Psoas muscle (tissue), 8 donors: ENCODE measurements around the gene NOC2L. TPM values are rescaled to one million over a fixed set of nuclear protein-coding genes. Genes with fewer than 3 reads are reported as not detected.

Experiments used
- ATAC-seq, 4 donors: fragments of 200-7000 bp; cut with Tn5 transposase; one replicate each; pipeline ENCODE4 v1.9.1; 2020; ENCODE audit warnings: moderate library complexity in 3 of 4, mild to moderate bottlenecking in 2 of 4
- DNase-seq, 2 donors: peaks; one replicate each; pipeline ENCODE4 v3.0.0-alpha.2; 2020
- H3K27ac ChIP-seq: fragments of 200-600 bp; one replicate; pipeline ENCODE4 v1.8.0; 2022
- H3K27me3 ChIP-seq, 3 donors: fragments of 200-600 bp in 1 of 3; one replicate each; pipeline versions ENCODE4 v1.6.1 to v1.8.0; 2013 to 2022; ENCODE audit warnings: low read length in 2 of 3, mild to moderate bottlenecking in 2 of 3, moderate library complexity in 1 of 3; ENCODE audit not compliant: insufficient read depth in 3 of 3
- H3K36me3 ChIP-seq, 2 donors: fragments of 200-600 bp in 1 of 2; one replicate each; pipeline versions ENCODE4 v1.6.1 to v1.8.0; 2013 to 2022; ENCODE audit warnings: low read depth in 1 of 2, mild to moderate bottlenecking in 1 of 2, moderate library complexity in 1 of 2; ENCODE audit not compliant: insufficient read depth in 1 of 2
- H3K4me1 ChIP-seq: fragments of 200-600 bp; one replicate; pipeline ENCODE4 v1.8.0; 2022
- H3K4me3 ChIP-seq: fragments of 200-600 bp; one replicate; pipeline ENCODE4 v1.8.0; 2022; ENCODE audit warnings: mild to moderate bottlenecking
- H3K9me3 ChIP-seq: fragments of 200-600 bp; one replicate; pipeline ENCODE4 v1.8.0; 2022
- WGBS, 3 donors: extraction: QIAGEN DNeasy Blood & Tissue Kit; methylation state at CpG; one replicate each; pipeline versions ENCODE4 v1.1.6 to v1.1.7; 2013; 5-methylcytosine and 5-hydroxymethylcytosine counted together
- intact Hi-C, 2 donors: fragments of 100-400 bp; cut with DNase I; formaldehyde crosslinking; loops; one replicate each; pipeline versions ENCODE4 v1.11.0 to v1.14.2; 2022
- polyA plus RNA-seq, 3 donors: library from polyadenylated mRNA; stranded (reverse); fragments of 200-250 nt; gene quantifications; one replicate each; pipeline ENCODE4 v1.2.3, GENCODE V29; 2013
- total RNA-seq, 4 donors: library from RNA; stranded (reverse); fragmentation: NEBNext Ultra II Directional in 2 of 4; extraction: Animal tissue kit (Norgen Biotek cat#: 25700) in 2 of 4; gene quantifications; one replicate each; pipeline versions ENCODE4 v1.2.1 to v1.2.4, GENCODE V29; 2021 to 2023
- TF ChIP-seq, protein P1 (sequence below): fragments of 200-600 bp; IDR thresholded peaks from one replicate; pipeline ENCODE4 v1.8.0; 2022; ENCODE audit warnings: antibody characterized with exemption
- donor health status: healthy with polysubstance abuse.
- donor health status: DM: no; HTN: no; CAD: no; lungs with moderate emphysema.
- donor health status: Bipolar disorder and iron deficiency.
- donor health status: healthy.
- donor health status: DM: yes; HTN: yes; CAD: no.
- donor health status: DM: no; HTN: no; CAD: no.
- donor health status: DM: no; HTN: no; CAD: no.
- donor health status: DM: yes; HTN: yes; CAD: no.

The NOC2L gene
- total and polyA plus RNA-seq, 7 donors: 61.4 to 106 (median 85.3) TPM

- ATAC-seq: peak; percentile 71 to 90 (median 81)
- intact Hi-C loops: no loop called here
- Histone ChIP-seq H3K36me3 (no peaks in the 10 kb centered on the region), H3K4me3 (no peak overlapping the region), H3K4me1 (peaks cover 23% of the 10 kb centered on the region), H3K27ac (no peak overlapping the region), H3K27me3 (peaks cover 0 to 69% (median 18%) of the 10 kb centered on the region in 3 donors), H3K9me3 (no peaks in the 10 kb centered on the region)
- WGBS, 3 donors: 22 to 28% (median 25%) methylated on average over 36 to 38 of the region's 38 CpGs
- TF ChIP-seq, protein P1, sequence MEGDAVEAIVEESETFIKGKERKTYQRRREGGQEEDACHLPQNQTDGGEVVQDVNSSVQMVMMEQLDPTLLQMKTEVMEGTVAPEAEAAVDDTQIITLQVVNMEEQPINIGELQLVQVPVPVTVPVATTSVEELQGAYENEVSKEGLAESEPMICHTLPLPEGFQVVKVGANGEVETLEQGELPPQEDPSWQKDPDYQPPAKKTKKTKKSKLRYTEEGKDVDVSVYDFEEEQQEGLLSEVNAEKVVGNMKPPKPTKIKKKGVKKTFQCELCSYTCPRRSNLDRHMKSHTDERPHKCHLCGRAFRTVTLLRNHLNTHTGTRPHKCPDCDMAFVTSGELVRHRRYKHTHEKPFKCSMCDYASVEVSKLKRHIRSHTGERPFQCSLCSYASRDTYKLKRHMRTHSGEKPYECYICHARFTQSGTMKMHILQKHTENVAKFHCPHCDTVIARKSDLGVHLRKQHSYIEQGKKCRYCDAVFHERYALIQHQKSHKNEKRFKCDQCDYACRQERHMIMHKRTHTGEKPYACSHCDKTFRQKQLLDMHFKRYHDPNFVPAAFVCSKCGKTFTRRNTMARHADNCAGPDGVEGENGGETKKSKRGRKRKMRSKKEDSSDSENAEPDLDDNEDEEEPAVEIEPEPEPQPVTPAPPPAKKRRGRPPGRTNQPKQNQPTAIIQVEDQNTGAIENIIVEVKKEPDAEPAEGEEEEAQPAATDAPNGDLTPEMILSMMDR: peak; percentile 42
- DNase-seq: peak; percentile 74 to 85
Measured at GRCh38 chr1:921011-921837, 37.8 kb downstream of the NOC2L start.

DNA sequence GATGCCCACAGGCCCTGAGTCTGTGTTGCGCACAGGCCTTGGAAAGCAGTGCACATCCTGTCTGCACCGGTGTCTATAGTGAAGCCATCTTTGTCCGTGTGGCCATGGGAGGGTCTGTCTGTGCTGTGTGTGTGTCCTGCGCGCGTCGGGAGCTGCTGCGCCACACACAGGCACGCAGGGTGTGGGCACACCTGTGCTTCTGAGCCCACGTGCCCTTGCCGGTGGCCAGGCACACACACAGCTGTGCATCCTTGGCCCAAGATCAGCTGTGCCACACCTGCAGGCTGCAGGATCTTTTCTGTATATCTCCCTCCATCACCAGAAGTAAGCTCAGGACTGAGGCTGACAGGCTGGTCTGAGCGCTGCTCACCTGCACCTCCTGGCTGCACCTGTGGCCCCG lies 38.5 kb downstream of the NOC2L start:
- H3K4me1 ChIP-seq: peaks cover 23% of the 10 kb centered on the region
- no peaks in the 10 kb centered on the region for H3K9me3 ChIP-seq
- no peaks in the 10 kb centered on the region for H3K36me3 ChIP-seq
- no peak for ATAC-seq
- H3K27ac ChIP-seq: no peak overlapping the region
- WGBS, 3 donors: 20 to 29% (median 21%) methylated on average over 13 of the region's 13 CpGs
- peaks cover 0 to 68% (median 11%) of the 10 kb centered on the region in 3 donors for H3K27me3 ChIP-seq
- DNase-seq: no peak
- H3K4me3 ChIP-seq: no peak overlapping the region
- TF ChIP-seq, protein P1: no peak
- intact Hi-C loops: no loop called here

GRCh38 chr1:920010-920409 lies 39.0 kb downstream of the NOC2L start:
- Histone ChIP-seq H3K9me3 (no peaks in the 10 kb centered on the region), H3K4me3 (no peak overlapping the region), H3K4me1 (peaks cover 23% of the 10 kb centered on the region), H3K27me3 (peaks cover 0 to 70% (median 9%) of the 10 kb centered on the region in 3 donors), H3K36me3 (no peaks in the 10 kb centered on the region), H3K27ac (no peak overlapping the region)
- TF ChIP-seq, protein P1: no peak
- WGBS, 3 donors: 49 to 62% (median 55%) methylated on average over 23 of the region's 23 CpGs
- no peak for ATAC-seq
- DNase-seq: peak in 1 of 2 donors; percentile 44
- intact Hi-C loops: no loop called here

GRCh38 chr1:919271-919872 lies 39.7 kb downstream of the NOC2L start:
- intact Hi-C loops: no loop called here

More at GRCh38 chr1:919271-919872, 39.7 kb downstream of the NOC2L start:
- DNase-seq: peak in 1 of 2 donors; percentile 52
- Histone ChIP-seq H3K27me3 (peaks cover 0 to 66% (median 4%) of the 10 kb centered on the region in 3 donors), H3K4me3 (no peak overlapping the region), H3K9me3 (no peaks in the 10 kb centered on the region), H3K36me3 (no peaks in the 10 kb centered on the region), H3K4me1 (peaks cover 18% of the 10 kb centered on the region), H3K27ac (no peak overlapping the region)
- TF ChIP-seq, protein P1: no peak
- WGBS, 3 donors: 66 to 76% (median 76%) methylated on average over 26 to 29 of the region's 29 CpGs
- no peak for ATAC-seq
